WTC11 (cell line): ENCODE results near the gene MC3R. TPM values are rescaled to one million over a fixed set of nuclear protein-coding genes. Genes with fewer than 3 reads are reported as not detected.

ENCODE experiments used
- ATAC-seq: fragments of 200-7000 bp; cut with Tn5 transposase; 2 replicates; pipeline ENCODE4 v1.10.0; 2021; ENCODE audit warnings: mild to moderate bottlenecking, moderate library complexity
- CTCF ChIA-PET: fragments of 300-600 bp; sonication (Branson Sonifier 250); formaldehyde crosslinking; loops from one replicate; lab custom pipeline; 2021; ENCODE audit warnings: antibody characterized with exemption; lab: Charles Lee
- POLR2A ChIA-PET: fragments of 350-600 bp; sonication (Branson Sonifier 250); formaldehyde crosslinking; loops from one replicate; lab custom pipeline; 2021; ENCODE audit warnings: antibody characterized with exemption; lab: Charles Lee
- DNase-seq: peaks from one replicate; pipeline ENCODE4 v3.0.0; 2021; ENCODE audit warnings: low spot score
- H3K27ac Mint-ChIP-seq: 2 replicates; pipeline ENCODE4 v1.8.0; 2021; ENCODE audit warnings: mixed read lengths
- H3K27me3 Mint-ChIP-seq: 2 replicates; pipeline ENCODE4 v1.8.0; 2021; ENCODE audit warnings: low read depth, mild to moderate bottlenecking, moderate library complexity, mixed read lengths
- H3K36me3 Mint-ChIP-seq: 2 replicates; pipeline ENCODE4 v1.8.0; 2021; ENCODE audit warnings: mixed read lengths
- H3K4me1 Mint-ChIP-seq: 2 replicates; pipeline ENCODE4 v1.8.0; 2022; ENCODE audit warnings: mixed read lengths
- H3K4me3 Mint-ChIP-seq: 2 replicates; pipeline ENCODE4 v1.8.0; 2021; ENCODE audit warnings: mild to moderate bottlenecking, moderate library complexity, mixed read lengths
- H3K9me3 Mint-ChIP-seq: 2 replicates; pipeline ENCODE4 v1.8.0; 2021; ENCODE audit warnings: mixed read lengths
- ATF2 ChIP-seq: sonication (generic); formaldehyde crosslinking; IDR thresholded peaks from 2 replicates; pipeline ENCODE4 v1.8.1; 2022; ENCODE audit warnings: low read depth, missing genetic modification reagents, borderline replicate concordance
- CREB1 ChIP-seq: sonication (generic); formaldehyde crosslinking; IDR thresholded peaks from 2 replicates; pipeline ENCODE4 v1.8.0; 2023; ENCODE audit warnings: mild to moderate bottlenecking, missing genetic modification reagents
- IRF2 ChIP-seq: sonication (generic); formaldehyde crosslinking; IDR thresholded peaks from 2 replicates; pipeline ENCODE4 v1.8.0; 2022; ENCODE audit warnings: low read depth, missing genetic modification reagents, borderline replicate concordance
- MYBL2 ChIP-seq: sonication (generic); formaldehyde crosslinking; IDR thresholded peaks from 2 replicates; pipeline ENCODE4 v1.8.1; 2023; ENCODE audit warnings: mild to moderate bottlenecking, moderate library complexity, missing genetic modification reagents
- NR2C2 ChIP-seq: sonication (generic); formaldehyde crosslinking; IDR thresholded peaks from 2 replicates; pipeline ENCODE4 v1.8.0; 2022; ENCODE audit warnings: mild to moderate bottlenecking, missing genetic modification reagents
- PRDM15 ChIP-seq: sonication (generic); formaldehyde crosslinking; IDR thresholded peaks from 2 replicates; pipeline ENCODE4 v1.8.0; 2022; ENCODE audit warnings: missing genetic modification reagents
- SMAD4 ChIP-seq: sonication (generic); formaldehyde crosslinking; IDR thresholded peaks from 2 replicates; pipeline ENCODE4 v1.8.0; 2022; ENCODE audit warnings: mild to moderate bottlenecking, missing genetic modification reagents
- SP1 ChIP-seq: sonication (generic); formaldehyde crosslinking; conservative IDR thresholded peaks from 2 replicates; pipeline ENCODE4 v1.8.1; 2022; ENCODE audit warnings: missing genetic modification reagents
- USF2 ChIP-seq: sonication (generic); formaldehyde crosslinking; IDR thresholded peaks from 2 replicates; pipeline ENCODE4 v1.8.1; 2023; ENCODE audit warnings: mild to moderate bottlenecking, missing genetic modification reagents, moderate library complexity
- ZNF219 ChIP-seq: sonication (generic); formaldehyde crosslinking; IDR thresholded peaks from 2 replicates; pipeline ENCODE4 v1.8.0; 2023; ENCODE audit warnings: missing genetic modification reagents, mild to moderate bottlenecking, borderline replicate concordance
- total RNA-seq: library from RNA; stranded (reverse); gene quantifications from 3 replicates; pipeline ENCODE4 v1.2.3, GENCODE V29; 2021

The MC3R gene
- total RNA-seq, 1 experiment from 2014 or later = not detected

- TF ChIP-seq USF2 (CRISPR knock-in tag) (no peak), IRF2 (no peak)
- TF ChIP-seq, all 79 proteins: peak for 0
- H3K4me1 Mint-ChIP-seq = no peaks in the 10 kb centered on the region
- H3K27ac Mint-ChIP-seq = no peak overlapping the region
- DNase-seq = no peak
- H3K36me3 Mint-ChIP-seq = peaks cover 70% of the 10 kb centered on the region
- no peak for ATAC-seq
- POLR2A ChIA-PET = no interaction called here
- CTCF ChIA-PET = no interaction called here
- H3K9me3 Mint-ChIP-seq = peaks cover 77% of the 10 kb centered on the region
- no peak overlapping the region for H3K4me3 Mint-ChIP-seq
- H3K27me3 Mint-ChIP-seq = peaks cover 15% of the 10 kb centered on the region
Measured at GRCh38 chr20:56289652-56290051, 41.1 kb downstream of the MC3R start.

GRCh38 chr20:56299362-56299761 lies 50.8 kb downstream of the MC3R start:
- CTCF ChIA-PET = no interaction called here
- Mint-ChIP-seq H3K4me1 (no peaks in the 10 kb centered on the region), H3K4me3 (no peak overlapping the region), H3K9me3 (peaks cover 87% of the 10 kb centered on the region), H3K27ac (no peak overlapping the region), H3K36me3 (peaks cover 74% of the 10 kb centered on the region), H3K27me3 (peaks cover 12% of the 10 kb centered on the region)
- POLR2A ChIA-PET = no interaction called here
- ATAC-seq (no peak), DNase-seq (no peak)
- TF ChIP-seq SMAD4 (CRISPR knock-in tag) (no peak), ZNF219 (CRISPR knock-in tag) (no peak), SP1 (no peak), CREB1 (CRISPR knock-in tag) (no peak), ATF2 (CRISPR knock-in tag) (no peak), MYBL2 (CRISPR knock-in tag) (no peak), PRDM15 (CRISPR knock-in tag) (no peak), NR2C2 (CRISPR knock-in tag) (no peak)

Other genes starting within 250 kb of the MC3R start
- not detected in 3 replicates for gene CBLN4, start 243.2 kb upstream of the MC3R start, total RNA-seq
- 16.5 to 19.1 TPM (median 16.5 TPM) in 3 replicates for gene FAM210B, start 110.2 kb downstream of the MC3R start, total RNA-seq
- 89.1 to 103 TPM (median 89.9 TPM) in 3 replicates for gene AURKA, start 143.5 kb downstream of the MC3R start, total RNA-seq
- gene CSTF1, start 143.9 kb downstream of the MC3R start, total RNA-seq = 53.9 to 58.5 TPM (median 54.2 TPM) in 3 replicates
- gene CASS4, start 163.5 kb downstream of the MC3R start, total RNA-seq = 0.11 to 0.14 TPM (median 0.13 TPM) in 3 replicates
- gene RTF2, start 219.9 kb downstream of the MC3R start, total RNA-seq = 46.3 to 56.1 TPM (median 51.7 TPM) in 3 replicates